LoVo (cell line): Measurements from ENCODE around the gene RUFY4.
A peak's percentile ranks its signal among the peaks of the same experiment; 100 is the strongest.
"Not testable (repeated sequence)": the region's sequence is repeated elsewhere in the genome, so short reads cannot be mapped to it uniquely, and the experiment has no call there.

Experiments
- DNase-seq: peaks from one replicate; pipeline ENCODE4 v3.0.0-alpha.2; 2016; ENCODE audit warnings: low spot score

Gene RUFY4

GRCh38 chr2:218031771-218032257 lies 37.2 kb upstream of the RUFY4 start:
- no peak for DNase-seq

- DNase-seq, result no peak
Measured at GRCh38 chr2:218032336-218033171, 36.5 kb upstream of the RUFY4 start.

- DNase-seq, result no peak
Measured at GRCh38 chr2:218033208-218033589, 35.9 kb upstream of the RUFY4 start.

- DNase-seq, result no peak
Measured at GRCh38 chr2:218033590-218034496, 35.2 kb upstream of the RUFY4 start.

GRCh38 chr2:218034497-218035213 lies 34.4 kb upstream of the RUFY4 start:
- peak; percentile 73 for DNase-seq

GRCh38 chr2:218035463-218036100 lies 33.5 kb upstream of the RUFY4 start:
- DNase-seq, result no peak

GRCh38 chr2:218036371-218036770 lies 32.7 kb upstream of the RUFY4 start:
- no peak for DNase-seq

- peak; percentile 17 for DNase-seq
Measured at GRCh38 chr2:218039171-218039570, 29.9 kb upstream of the RUFY4 start.

- no peak for DNase-seq
Measured at GRCh38 chr2:218040883-218041282, 28.2 kb upstream of the RUFY4 start.

GRCh38 chr2:218041302-218042168 lies 27.5 kb upstream of the RUFY4 start:
- DNase-seq, result no peak

- no peak for DNase-seq
Measured at GRCh38 chr2:218043100-218043499, 26.0 kb upstream of the RUFY4 start.

- DNase-seq, result no peak
Measured at GRCh38 chr2:218043701-218044109, 25.3 kb upstream of the RUFY4 start.

GRCh38 chr2:218044599-218044998 lies 24.5 kb upstream of the RUFY4 start:
- DNase-seq, result not testable (repeated sequence)

- no peak for DNase-seq
Measured at GRCh38 chr2:218046238-218046637, 22.8 kb upstream of the RUFY4 start.

- DNase-seq, result no peak
Measured at GRCh38 chr2:218047536-218048225, 21.4 kb upstream of the RUFY4 start.

- DNase-seq, result no peak
Measured at GRCh38 chr2:218051903-218052302, 17.1 kb upstream of the RUFY4 start.

- DNase-seq, result no peak
Measured at GRCh38 chr2:218059289-218059688, 9.8 kb upstream of the RUFY4 start.

- no peak for DNase-seq
Measured at GRCh38 chr2:218060118-218060517, 8.9 kb upstream of the RUFY4 start.

- no peak for DNase-seq
Measured at GRCh38 chr2:218060950-218061660, 7.9 kb upstream of the RUFY4 start.
